HK-2 (cell line): ENCODE measurements around the gene SEMA4A.
"Not testable (repeated sequence)": the region's sequence is repeated elsewhere in the genome, so short reads cannot be mapped to it uniquely, and the experiment has no call there.

Source experiments
- DNase-seq: peaks from one replicate; pipeline ENCODE4 v3.0.0-alpha.2; 2018; ENCODE audit not compliant: unreplicated experiment

The SEMA4A gene

GRCh38 chr1:156194300-156194652, 40.9 kb downstream of the SEMA4A start:
- DNase-seq: no peak

- DNase-seq: no peak
These were observed 42.5 kb downstream of the SEMA4A start for GRCh38 chr1:156195853-156196252.

GRCh38 chr1:156196445-156196844, 43.1 kb downstream of the SEMA4A start:
- no peak for DNase-seq

- no peak for DNase-seq
These were observed 45.5 kb downstream of the SEMA4A start for GRCh38 chr1:156198831-156199349.

GRCh38 chr1:156200044-156200443, 46.7 kb downstream of the SEMA4A start:
- DNase-seq: no peak

DNA sequence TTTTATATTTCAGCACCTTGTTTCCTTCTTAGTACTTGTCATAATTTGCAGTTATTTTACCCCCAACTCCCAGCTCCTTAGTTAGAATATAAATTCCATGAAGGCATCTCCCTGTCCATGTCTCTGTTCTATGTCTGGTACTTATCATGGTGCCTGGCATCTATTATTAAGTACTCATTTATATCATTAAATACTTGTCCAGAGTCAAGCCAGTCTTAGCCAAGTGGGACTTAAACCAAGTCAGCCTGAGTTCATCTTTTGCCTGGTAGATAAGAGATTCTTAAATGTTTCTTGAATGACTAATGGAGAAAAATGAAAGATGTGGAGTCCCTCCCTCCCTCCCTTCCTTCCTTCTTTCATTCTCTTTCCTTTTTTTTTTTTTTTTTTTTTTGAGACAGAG, 49.9 kb downstream of the SEMA4A start:
- DNase-seq: no peak

- no peak for DNase-seq
These were observed 51.3 kb downstream of the SEMA4A start for GRCh38 chr1:156204686-156205085.

DNA sequence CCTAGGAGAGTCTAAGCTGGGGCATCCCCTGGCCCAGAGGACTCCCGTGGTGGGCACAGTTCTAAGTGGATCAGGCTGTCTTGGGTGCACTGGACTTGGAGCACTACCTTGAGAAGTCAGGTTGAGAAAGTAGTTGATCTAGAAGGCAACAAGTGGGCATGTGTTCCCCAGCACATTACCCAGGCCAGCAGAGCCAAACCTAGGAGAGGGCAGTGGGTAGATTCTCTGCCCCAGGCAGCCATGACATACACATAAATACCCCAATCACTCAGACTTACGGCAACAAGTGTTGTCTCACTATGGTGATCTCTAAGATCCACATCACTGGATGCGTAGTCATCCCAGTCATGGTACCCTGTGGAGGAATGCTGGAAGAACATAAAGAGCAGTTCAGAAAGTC, 57.9 kb downstream of the SEMA4A start:
- no peak for DNase-seq

- no peak for DNase-seq
These were observed 58.7 kb downstream of the SEMA4A start for GRCh38 chr1:156212130-156212529.

- peak; percentile 97 for DNase-seq
These were observed 59.7 kb downstream of the SEMA4A start, which contains the start of gene PMF1 for GRCh38 chr1:156212833-156213643. TSS of gene PMF1 (plus strand) at chr1:156213007. CDS start at chr1:156213016, 9 bp downstream.

DNA sequence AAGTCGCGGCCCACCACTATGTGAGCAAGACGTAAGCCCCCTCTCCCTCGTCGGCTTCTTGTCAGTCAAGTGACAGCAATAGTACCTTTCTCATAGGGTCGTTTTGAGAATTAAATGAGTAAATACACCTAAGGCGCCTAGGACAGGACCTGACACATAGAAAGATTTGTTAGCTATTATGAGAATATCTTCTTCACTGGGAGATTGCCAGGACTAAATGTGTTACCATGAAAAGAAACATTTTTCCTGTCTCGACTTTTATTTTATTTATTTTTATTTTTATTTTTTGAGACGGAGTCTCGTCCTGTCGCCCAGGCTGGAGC, 60.2 kb downstream of the SEMA4A start:
- no peak for DNase-seq

DNA sequence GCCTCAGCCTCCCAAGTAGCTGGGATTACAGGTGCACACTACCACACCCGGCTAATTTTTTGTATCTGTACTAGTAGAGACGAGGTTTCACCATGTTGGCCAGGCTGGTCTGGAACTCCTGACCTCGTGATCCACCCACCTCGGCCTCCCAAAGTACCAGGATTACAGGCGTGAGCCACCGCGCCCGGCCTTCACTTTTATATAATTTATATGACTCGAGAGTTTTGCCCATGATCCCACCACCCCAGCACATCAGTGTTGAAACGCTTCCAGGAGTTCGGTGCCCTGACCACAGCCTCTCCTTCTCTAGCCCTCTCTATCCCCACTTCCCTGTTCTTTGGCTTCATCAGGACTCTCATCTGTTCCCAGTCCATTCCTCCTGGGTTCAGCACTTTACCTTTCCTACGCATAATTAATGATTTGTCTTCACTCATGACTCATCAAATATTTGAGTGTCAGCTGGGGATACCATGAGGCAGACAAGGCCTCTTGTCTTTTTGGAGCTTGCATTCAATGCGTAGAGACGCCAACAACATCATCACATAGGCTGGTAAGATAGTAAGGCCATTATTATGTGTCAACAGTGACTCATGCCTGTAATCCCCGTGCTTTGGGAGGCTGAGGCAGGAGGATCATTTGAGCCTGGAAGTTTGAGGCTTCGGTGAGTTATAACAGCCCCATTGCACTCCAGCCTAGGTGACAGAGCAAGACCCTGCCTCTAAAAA, 60.8 kb downstream of the SEMA4A start:
- peak; percentile 46 for DNase-seq

DNA sequence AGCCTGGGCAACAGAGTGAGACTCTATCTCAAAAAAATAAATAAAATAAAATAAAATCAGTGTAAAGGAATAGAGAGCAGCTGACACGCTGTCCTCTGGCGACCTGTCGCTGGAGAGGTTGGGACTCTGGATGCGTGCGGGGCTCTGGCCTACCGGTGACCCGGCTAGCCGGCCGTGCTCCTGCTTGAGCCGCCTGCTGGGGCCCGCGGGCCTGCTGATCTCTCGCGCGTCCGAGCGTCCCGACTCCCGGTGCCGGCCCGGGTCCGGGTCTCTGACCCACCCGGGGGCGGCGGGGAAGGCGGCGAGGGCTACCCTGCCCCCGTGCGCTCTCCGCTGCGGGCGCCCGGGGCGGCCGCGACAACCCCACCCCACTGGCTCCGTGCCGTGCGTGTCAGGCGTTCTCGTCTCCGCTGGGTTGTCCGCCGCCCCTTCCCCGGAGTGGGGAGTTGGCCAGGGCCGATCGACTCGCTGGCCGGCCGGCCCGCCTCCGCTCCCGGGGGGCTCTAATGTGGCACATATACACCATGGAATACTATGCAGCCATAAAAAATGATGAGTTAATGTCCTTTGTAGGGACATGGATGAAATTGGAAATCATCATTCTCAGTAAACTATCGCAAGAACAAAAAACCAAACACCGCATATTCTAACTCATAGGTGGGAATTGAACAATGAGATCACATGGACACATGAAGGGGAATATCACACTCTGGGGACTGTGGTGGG, 63.1 kb downstream of the SEMA4A start:
- not testable (repeated sequence) for DNase-seq

DNA sequence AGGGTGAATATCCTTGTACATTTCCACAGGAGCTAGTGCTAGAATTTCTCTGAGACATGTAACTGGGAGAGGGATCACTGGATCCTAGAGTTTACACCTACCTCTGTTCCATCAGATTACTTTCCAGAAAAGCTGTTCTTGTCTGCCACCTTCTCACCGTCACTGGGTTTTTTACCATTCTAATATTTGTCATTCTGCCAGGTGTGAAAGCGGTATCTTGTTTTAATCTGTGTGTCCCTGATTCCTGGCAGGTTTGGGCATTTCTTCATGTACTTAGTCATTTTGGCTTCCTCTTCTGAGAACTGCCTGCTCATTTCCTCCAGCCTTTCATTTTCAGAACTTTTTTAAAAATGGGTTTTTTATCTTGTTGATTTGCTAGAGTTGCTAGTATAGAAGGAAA, 64.5 kb downstream of the SEMA4A start:
- no peak for DNase-seq

- no peak for DNase-seq
These were observed 66.8 kb downstream of the SEMA4A start for GRCh38 chr1:156220226-156220625.

- no peak for DNase-seq
These were observed 68.8 kb downstream of the SEMA4A start for GRCh38 chr1:156221986-156222692.

- no peak for DNase-seq
These were observed 72.3 kb downstream of the SEMA4A start for GRCh38 chr1:156225677-156226014.

- DNase-seq: no peak
These were observed 72.7 kb downstream of the SEMA4A start for GRCh38 chr1:156226116-156226538.

DNA sequence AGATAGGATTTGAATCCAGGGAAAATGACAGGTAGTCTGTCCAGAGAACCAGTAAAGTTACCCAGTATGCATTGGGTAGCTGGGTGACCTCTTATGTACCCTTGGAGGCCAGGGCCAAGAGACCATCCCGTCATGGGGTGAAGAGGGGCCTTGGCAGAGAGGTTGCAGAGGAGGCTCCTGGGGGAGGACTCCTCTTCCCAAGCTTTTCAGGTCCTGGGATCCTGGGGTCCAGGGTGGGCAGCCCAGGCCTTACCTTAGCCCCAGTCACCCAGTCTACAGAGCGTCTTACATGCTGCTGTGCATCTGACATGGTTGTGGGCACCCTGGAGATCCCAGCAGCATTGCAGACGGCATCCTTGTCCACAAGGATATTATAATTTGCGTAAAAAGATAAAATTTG, 73.4 kb downstream of the SEMA4A start:
- no peak for DNase-seq
